Measurements from ENCODE around the gene PRR16.

The PRR16 gene

DNA sequence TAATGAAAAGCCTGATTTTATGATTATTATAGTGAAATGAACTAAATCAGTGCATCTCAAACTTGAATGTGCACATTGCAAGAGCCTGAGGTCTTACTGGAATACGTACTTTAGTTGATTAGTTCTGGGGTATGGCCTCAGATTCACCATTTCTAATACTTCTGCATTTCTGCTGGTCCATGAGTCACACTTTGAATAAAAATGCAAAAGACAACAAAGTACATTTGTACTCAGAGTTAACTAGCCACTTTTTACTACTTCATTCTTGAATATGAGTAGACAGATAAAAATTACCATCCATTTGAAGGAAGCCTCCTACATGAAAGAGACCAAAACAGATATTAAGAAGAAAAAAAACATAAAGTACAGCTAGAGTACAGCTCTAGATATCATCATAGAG is 27.1 kb upstream of the PRR16 start:
- H3K27ac ChIP-seq (replicated peaks): no peak overlapping the region
- no peak overlapping the region for H3K4me3 ChIP-seq (replicated peaks; ENCODE audit: insufficient read depth, low read length)
- TF ChIP-seq GABPA (IDR thresholded peaks at IDR 0.05; ENCODE audit: low read depth) (no peak), SPI1 (IDR thresholded peaks at IDR 0.05; ENCODE audit: borderline replicate concordance, low read depth) (no peak), POLR2AphosphoS5 (IDR thresholded peaks at IDR 0.05; ENCODE audit: low read depth) (no peak)
- TF ChIP-seq, protein P1, sequence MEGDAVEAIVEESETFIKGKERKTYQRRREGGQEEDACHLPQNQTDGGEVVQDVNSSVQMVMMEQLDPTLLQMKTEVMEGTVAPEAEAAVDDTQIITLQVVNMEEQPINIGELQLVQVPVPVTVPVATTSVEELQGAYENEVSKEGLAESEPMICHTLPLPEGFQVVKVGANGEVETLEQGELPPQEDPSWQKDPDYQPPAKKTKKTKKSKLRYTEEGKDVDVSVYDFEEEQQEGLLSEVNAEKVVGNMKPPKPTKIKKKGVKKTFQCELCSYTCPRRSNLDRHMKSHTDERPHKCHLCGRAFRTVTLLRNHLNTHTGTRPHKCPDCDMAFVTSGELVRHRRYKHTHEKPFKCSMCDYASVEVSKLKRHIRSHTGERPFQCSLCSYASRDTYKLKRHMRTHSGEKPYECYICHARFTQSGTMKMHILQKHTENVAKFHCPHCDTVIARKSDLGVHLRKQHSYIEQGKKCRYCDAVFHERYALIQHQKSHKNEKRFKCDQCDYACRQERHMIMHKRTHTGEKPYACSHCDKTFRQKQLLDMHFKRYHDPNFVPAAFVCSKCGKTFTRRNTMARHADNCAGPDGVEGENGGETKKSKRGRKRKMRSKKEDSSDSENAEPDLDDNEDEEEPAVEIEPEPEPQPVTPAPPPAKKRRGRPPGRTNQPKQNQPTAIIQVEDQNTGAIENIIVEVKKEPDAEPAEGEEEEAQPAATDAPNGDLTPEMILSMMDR (IDR thresholded peaks at IDR 0.05; ENCODE audit: insufficient read depth, low read length): no peak
- no peak for DNase-seq (ENCODE audit: low read depth in 1 of 2, low spot score in 1 of 2)
- no peaks in the 10 kb centered on the region for H3K27me3 ChIP-seq (ENCODE audit: insufficient read depth, poor library complexity, severe bottlenecking)

DNA sequence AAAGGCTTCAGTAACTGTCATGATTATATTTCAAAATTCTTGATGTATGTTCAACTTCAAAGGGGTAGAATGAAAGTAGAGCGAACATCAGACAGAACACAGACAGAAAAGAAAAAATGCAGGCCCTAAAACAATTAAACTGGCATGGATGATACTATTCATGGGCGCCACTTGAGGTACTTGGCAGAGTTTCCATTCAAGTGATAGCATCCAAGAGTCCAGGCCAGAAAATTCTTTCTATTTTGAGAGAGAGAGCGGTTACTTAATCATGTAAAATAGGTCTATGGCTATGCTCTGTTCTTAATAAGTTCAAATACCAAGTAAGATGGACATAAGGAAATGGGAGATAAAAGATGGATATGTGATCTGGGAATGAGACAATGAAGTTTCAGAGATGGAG is 21.4 kb upstream of the PRR16 start:
- Histone ChIP-seq H3K27ac (replicated peaks) (no peak overlapping the region), H3K4me3 (replicated peaks; ENCODE audit: insufficient read depth, low read length) (no peak overlapping the region), H3K27me3 (ENCODE audit: insufficient read depth, poor library complexity, severe bottlenecking) (no peaks in the 10 kb centered on the region)
- DNase-seq (ENCODE audit: low read depth in 1 of 2, low spot score in 1 of 2): no peak
- TF ChIP-seq, protein P2, sequence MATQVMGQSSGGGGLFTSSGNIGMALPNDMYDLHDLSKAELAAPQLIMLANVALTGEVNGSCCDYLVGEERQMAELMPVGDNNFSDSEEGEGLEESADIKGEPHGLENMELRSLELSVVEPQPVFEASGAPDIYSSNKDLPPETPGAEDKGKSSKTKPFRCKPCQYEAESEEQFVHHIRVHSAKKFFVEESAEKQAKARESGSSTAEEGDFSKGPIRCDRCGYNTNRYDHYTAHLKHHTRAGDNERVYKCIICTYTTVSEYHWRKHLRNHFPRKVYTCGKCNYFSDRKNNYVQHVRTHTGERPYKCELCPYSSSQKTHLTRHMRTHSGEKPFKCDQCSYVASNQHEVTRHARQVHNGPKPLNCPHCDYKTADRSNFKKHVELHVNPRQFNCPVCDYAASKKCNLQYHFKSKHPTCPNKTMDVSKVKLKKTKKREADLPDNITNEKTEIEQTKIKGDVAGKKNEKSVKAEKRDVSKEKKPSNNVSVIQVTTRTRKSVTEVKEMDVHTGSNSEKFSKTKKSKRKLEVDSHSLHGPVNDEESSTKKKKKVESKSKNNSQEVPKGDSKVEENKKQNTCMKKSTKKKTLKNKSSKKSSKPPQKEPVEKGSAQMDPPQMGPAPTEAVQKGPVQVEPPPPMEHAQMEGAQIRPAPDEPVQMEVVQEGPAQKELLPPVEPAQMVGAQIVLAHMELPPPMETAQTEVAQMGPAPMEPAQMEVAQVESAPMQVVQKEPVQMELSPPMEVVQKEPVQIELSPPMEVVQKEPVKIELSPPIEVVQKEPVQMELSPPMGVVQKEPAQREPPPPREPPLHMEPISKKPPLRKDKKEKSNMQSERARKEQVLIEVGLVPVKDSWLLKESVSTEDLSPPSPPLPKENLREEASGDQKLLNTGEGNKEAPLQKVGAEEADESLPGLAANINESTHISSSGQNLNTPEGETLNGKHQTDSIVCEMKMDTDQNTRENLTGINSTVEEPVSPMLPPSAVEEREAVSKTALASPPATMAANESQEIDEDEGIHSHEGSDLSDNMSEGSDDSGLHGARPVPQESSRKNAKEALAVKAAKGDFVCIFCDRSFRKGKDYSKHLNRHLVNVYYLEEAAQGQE (IDR thresholded peaks at IDR 0.05; ENCODE audit: insufficient replicate concordance, low read depth): no peak
- no peak for TF ChIP-seq SPI1 (IDR thresholded peaks at IDR 0.05; ENCODE audit: borderline replicate concordance, low read depth)
- no peak for TF ChIP-seq GABPA (IDR thresholded peaks at IDR 0.05; ENCODE audit: low read depth)
- TF ChIP-seq, protein P1 (IDR thresholded peaks at IDR 0.05; ENCODE audit: insufficient read depth, low read length): no peak
- TF ChIP-seq POLR2AphosphoS5 (IDR thresholded peaks at IDR 0.05; ENCODE audit: low read depth): no peak

- TF ChIP-seq, protein P2 (IDR thresholded peaks at IDR 0.05; ENCODE audit: insufficient replicate concordance, low read depth): no peak
- TF ChIP-seq POLR2AphosphoS5 (IDR thresholded peaks at IDR 0.05; ENCODE audit: low read depth) (no peak), SPI1 (IDR thresholded peaks at IDR 0.05; ENCODE audit: borderline replicate concordance, low read depth) (no peak), GABPA (IDR thresholded peaks at IDR 0.05; ENCODE audit: low read depth) (no peak)
- TF ChIP-seq, protein P1 (IDR thresholded peaks at IDR 0.05; ENCODE audit: insufficient read depth, low read length): no peak
- no peak overlapping the region for H3K4me3 ChIP-seq (replicated peaks; ENCODE audit: insufficient read depth, low read length)
- H3K27ac ChIP-seq (replicated peaks): no peak overlapping the region
- H3K27me3 ChIP-seq (ENCODE audit: insufficient read depth, poor library complexity, severe bottlenecking): no peaks in the 10 kb centered on the region
- no peak for DNase-seq (ENCODE audit: low read depth in 1 of 2, low spot score in 1 of 2)
Observed at GRCh38 chr5:120443607-120444006, 20.5 kb upstream of the PRR16 start.

GRCh38 chr5:120446068-120446492 is 18.0 kb upstream of the PRR16 start:
- Histone ChIP-seq H3K27me3 (ENCODE audit: insufficient read depth, poor library complexity, severe bottlenecking) (no peaks in the 10 kb centered on the region), H3K27ac (replicated peaks) (no peak overlapping the region), H3K4me3 (replicated peaks; ENCODE audit: insufficient read depth, low read length) (no peak overlapping the region)
- TF ChIP-seq, protein P2 (IDR thresholded peaks at IDR 0.05; ENCODE audit: insufficient replicate concordance, low read depth): no peak
- no peak for TF ChIP-seq POLR2AphosphoS5 (IDR thresholded peaks at IDR 0.05; ENCODE audit: low read depth)
- TF ChIP-seq, protein P1 (IDR thresholded peaks at IDR 0.05; ENCODE audit: insufficient read depth, low read length): no peak
- TF ChIP-seq GABPA (IDR thresholded peaks at IDR 0.05; ENCODE audit: low read depth): no peak
- no peak for DNase-seq (ENCODE audit: low read depth in 1 of 2, low spot score in 1 of 2)
